ENCODE results near the gene ANO6.
A peak's percentile ranks its signal among the peaks of the same experiment; 100 is the strongest.

ANO6 gene

DNA sequence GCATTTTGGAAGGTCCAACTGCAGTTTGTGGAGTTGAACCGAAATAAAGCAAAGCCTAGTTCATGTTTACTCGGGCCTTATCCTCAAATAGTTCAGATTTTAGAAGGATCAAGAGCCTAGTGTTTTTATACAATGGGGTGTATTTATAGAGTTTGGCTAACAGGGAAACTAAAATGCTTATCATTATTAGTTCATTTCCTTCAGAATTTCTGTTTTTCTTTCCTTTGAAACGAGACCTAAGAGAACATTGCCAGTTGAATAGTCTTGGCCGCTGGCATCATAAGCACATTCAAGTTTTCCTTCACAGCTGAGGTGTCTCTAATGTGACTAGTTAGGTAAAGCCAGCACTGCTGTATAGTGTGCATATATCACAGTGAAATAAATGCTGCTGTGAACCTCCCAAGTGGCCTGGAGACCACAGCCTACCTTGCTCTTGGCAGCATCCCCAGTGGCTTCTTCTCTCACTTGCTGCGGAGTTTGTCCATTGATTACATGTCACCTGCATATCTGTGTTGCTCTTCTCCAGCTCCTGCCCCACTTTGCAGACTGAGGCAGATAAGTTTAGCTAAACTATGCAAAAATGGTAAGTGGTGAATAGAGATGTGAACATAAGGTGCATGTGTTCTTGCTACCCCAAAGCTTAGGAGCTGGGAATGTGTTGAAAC is 88.8 kb downstream of the ANO6 start:
- no peaks in the 10 kb centered on the region for H3K27me3 Mint-ChIP-seq (ENCODE audit: low read depth)
- peak overlapping the region in 2 of 3 experiments; percentile 34 to 53 for H3K27ac Mint-ChIP-seq
- no peak overlapping the region for H3K4me3 Mint-ChIP-seq
- no peak for TF ChIP-seq CTCF (IDR thresholded peaks at IDR 0.05; ENCODE audit: unreplicated experiment in 3 of 3)
- H3K36me3 Mint-ChIP-seq (ENCODE audit: low read depth) = peaks cover 12% of the 10 kb centered on the region
- no peaks in the 10 kb centered on the region for H3K9me3 Mint-ChIP-seq
- peaks cover 13% of the 10 kb centered on the region for H3K4me1 Mint-ChIP-seq

GRCh38 chr12:45305907-45306306 is 90.0 kb downstream of the ANO6 start:
- peak overlapping the region in 2 of 3 experiments; percentile 39 to 84 for H3K27ac Mint-ChIP-seq
- TF ChIP-seq CTCF (IDR thresholded peaks at IDR 0.05; ENCODE audit: unreplicated experiment in 3 of 3) = no peak
- H3K4me3 Mint-ChIP-seq = no peak overlapping the region
- H3K36me3 Mint-ChIP-seq (ENCODE audit: low read depth) = peaks cover 12% of the 10 kb centered on the region
- H3K4me1 Mint-ChIP-seq = peaks cover 13% of the 10 kb centered on the region
- no peaks in the 10 kb centered on the region for H3K9me3 Mint-ChIP-seq
- H3K27me3 Mint-ChIP-seq (ENCODE audit: low read depth) = no peaks in the 10 kb centered on the region

DNA sequence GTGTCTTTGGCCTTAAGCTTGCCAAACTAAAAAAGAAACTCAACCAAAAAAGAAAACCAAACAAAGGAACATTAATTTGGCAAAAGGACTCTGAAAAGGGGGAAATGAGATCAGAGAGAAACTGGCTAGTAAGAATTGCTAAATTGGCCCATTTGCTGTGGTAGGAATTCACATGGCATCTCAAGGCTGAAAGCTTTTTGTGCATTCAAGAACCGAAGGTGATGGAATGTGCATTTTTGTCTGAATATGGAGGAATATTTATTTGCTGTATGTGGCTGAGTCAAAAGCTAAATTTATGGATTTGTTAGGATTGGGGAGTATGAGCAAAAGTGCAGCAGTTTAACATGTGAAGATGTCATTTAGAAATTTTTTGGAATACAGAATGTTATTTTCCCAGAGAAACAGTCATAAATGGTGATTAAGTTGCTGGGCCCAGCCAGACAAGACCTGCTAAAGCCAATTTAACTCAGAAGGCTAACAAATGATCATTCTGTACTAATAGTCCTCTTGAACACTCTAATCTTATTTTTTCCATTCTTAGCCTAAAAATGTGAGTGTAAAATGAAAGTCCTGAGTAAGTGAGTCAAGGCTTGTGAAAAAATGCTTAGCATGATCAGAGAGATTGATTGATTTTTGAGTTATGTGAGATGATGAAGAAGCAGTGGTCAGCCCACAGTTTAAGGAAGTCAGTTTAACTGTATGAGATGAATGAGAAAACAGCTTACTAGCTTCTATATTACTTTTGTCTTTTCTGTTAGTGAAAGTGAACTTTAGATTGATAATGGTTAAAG is 94.1 kb downstream of the ANO6 start:
- Mint-ChIP-seq H3K4me3 (no peak overlapping the region), H3K36me3 (ENCODE audit: low read depth) (peaks cover 10% of the 10 kb centered on the region), H3K27ac (no peak overlapping the region), H3K27me3 (ENCODE audit: low read depth) (no peaks in the 10 kb centered on the region), H3K4me1 (no peaks in the 10 kb centered on the region), H3K9me3 (peaks cover 3% of the 10 kb centered on the region)
- no peak for TF ChIP-seq CTCF (IDR thresholded peaks at IDR 0.05; ENCODE audit: unreplicated experiment in 3 of 3)

- no peak for TF ChIP-seq CTCF (IDR thresholded peaks at IDR 0.05; ENCODE audit: unreplicated experiment in 3 of 3)
- no peak overlapping the region for H3K27ac Mint-ChIP-seq
- no peaks in the 10 kb centered on the region for H3K27me3 Mint-ChIP-seq (ENCODE audit: low read depth)
- H3K4me3 Mint-ChIP-seq = no peak overlapping the region
- H3K36me3 Mint-ChIP-seq (ENCODE audit: low read depth) = peaks cover 16% of the 10 kb centered on the region
- H3K4me1 Mint-ChIP-seq = no peaks in the 10 kb centered on the region
- H3K9me3 Mint-ChIP-seq = peaks cover 3% of the 10 kb centered on the region
Observed at GRCh38 chr12:45310627-45310968, 94.7 kb downstream of the ANO6 start.

- Mint-ChIP-seq H3K27me3 (ENCODE audit: low read depth) (no peaks in the 10 kb centered on the region), H3K4me1 (no peaks in the 10 kb centered on the region), H3K4me3 (no peak overlapping the region), H3K36me3 (ENCODE audit: low read depth) (peaks cover 19% of the 10 kb centered on the region), H3K9me3 (peaks cover 6% of the 10 kb centered on the region), H3K27ac (no peak overlapping the region)
- no peak for TF ChIP-seq CTCF (IDR thresholded peaks at IDR 0.05; ENCODE audit: unreplicated experiment in 3 of 3)
Observed at GRCh38 chr12:45312012-45312411, 96.1 kb downstream of the ANO6 start.

- Mint-ChIP-seq H3K4me3 (no peak overlapping the region), H3K36me3 (ENCODE audit: low read depth) (peaks cover 34% of the 10 kb centered on the region), H3K27me3 (ENCODE audit: low read depth) (no peaks in the 10 kb centered on the region), H3K4me1 (no peaks in the 10 kb centered on the region), H3K9me3 (peaks cover 19% of the 10 kb centered on the region), H3K27ac (no peak overlapping the region)
- TF ChIP-seq CTCF (IDR thresholded peaks at IDR 0.05; ENCODE audit: unreplicated experiment in 3 of 3) = no peak
Observed at GRCh38 chr12:45314770-45315169, 98.9 kb downstream of the ANO6 start.
